Activated CD4-positive, alpha-beta T cell treated with anti-CD3 and anti-CD28 coated beads, Interleukin-10, Interleukin-2, amounts not matched to agents 100 ng/mL and 50 ng/mL, durations not matched to agents 16 hours and 8 hours (primary cell): ENCODE data around the gene DPP7.
"Not testable (repeated sequence)": the region's sequence is repeated elsewhere in the genome, so short reads cannot be mapped to it uniquely, and the experiment has no call there.

ENCODE experiments used
- DNase-seq: peaks from one replicate; pipeline ENCODE4 v3.0.0-alpha.2; 2020

Gene DPP7

DNA sequence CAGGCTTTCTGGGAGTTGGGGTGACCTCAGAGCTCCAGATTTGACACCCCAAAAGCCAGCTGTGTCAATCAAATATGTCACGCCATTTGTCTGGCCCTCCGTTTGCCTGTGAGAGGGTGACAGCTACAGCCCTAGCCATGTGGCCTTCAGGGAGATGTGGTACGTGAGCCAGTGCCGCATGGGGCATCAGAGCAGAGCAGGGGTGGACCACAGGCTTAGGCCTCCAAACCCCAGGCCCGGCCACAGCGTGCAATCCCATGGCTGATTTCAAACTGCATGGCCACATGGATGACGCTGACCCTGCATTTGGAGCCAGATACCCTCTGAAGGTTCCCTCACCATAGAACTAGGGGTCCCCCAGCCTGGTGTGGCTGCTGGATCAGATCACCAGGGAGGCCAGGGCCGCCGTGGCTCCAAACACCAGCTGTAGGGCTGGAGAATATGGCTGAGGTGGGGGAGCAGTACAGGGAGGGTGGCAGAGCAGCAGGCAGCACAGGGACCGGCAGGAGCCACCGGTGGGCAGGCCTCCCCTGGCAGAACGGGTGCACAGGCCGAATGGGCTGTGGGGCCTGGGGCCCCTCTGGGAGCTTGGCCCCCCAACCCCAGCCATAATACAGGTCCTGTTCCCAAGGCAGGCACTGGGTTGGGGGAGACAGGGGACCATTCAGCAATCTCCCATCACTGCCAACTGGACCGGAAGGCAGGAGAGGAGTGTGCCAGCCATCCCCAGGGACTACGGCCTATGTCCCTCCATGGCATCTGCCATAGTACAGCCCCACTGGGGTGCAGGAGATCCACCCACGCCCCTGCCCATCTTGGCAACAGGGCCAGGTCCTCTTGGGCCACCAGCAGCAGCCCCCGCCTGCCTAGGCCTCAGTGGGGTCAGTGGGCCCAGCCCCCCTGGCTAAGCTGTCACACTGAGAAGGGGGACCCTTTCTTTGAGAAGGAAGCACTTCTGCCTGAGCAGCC lies 45.7 kb downstream of the DPP7 start:
- DNase-seq = no peak

DNA sequence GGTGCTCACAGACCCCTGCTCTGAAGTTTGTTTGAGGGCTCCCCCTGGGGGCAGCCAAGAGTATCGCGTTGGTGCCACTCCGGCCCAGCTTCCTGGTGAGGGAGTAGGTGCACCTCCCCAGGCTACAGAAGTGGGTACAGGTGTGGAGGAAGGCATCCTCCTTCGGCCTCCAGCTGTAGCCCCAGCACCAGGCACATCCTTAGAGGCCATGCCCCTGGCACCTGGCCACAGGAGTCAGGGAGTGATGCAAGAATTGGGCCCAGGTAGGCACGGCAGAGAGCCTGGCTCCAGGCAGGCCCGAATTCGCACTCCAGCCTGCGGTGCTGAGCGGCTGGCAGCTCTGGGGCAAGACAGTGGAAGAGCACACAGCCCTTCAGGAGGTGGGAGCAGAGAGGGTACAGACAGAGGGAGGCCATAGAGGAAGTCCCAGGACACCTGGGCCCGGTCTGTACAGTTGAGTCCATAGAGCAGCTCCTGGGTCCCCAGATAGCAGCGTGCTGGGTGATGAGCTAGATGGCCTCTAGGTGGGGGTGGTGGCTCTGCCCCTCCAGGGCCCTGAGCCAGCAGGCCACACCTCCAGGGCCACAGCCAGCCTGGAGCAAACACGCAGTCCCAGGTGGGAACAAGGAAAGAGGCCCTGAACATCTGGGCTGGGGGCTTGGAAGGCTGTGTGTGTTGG lies 46.5 kb downstream of the DPP7 start:
- DNase-seq = peak; percentile 92

GRCh38 chr9:137066096-137066861 lies 48.3 kb downstream of the DPP7 start:
- DNase-seq = no peak

DNA sequence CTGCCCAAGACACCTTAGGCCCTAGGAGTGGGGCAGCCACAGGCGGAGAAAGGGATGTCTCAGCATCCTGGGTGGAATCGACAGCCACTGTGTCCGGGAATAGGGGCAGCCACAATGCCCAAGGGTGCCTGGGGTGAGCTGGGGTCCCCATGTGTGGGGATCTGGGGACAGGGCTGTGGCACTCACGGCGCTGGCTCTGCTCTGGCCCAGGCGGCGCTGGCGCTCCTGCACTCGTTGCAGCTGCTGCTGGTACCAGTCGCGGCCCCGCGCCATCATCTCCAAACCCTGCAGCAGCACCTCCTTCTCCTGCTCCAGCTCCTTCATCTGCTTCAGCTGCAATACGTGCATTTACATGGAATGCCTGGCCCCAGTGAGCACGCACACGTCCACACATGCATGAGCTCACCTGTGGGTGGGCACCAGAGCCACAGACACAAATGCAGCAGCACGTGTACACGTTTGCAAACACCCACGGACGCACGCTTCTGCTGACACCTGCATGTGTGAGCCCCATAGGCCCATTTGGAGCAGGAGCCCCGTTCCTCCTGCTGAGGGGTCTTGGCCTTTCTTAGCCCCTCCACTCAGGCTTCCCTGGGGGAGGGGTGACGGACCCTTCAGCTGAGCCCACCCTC lies 49.1 kb downstream of the DPP7 start:
- DNase-seq = no peak

GRCh38 chr9:137064880-137065164 lies 49.7 kb downstream of the DPP7 start:
- no peak for DNase-seq

GRCh38 chr9:137064027-137064879 lies 50.3 kb downstream of the DPP7 start:
- peak; percentile 72 for DNase-seq

GRCh38 chr9:137063311-137064026 lies 51.1 kb downstream of the DPP7 start:
- DNase-seq = no peak

DNA sequence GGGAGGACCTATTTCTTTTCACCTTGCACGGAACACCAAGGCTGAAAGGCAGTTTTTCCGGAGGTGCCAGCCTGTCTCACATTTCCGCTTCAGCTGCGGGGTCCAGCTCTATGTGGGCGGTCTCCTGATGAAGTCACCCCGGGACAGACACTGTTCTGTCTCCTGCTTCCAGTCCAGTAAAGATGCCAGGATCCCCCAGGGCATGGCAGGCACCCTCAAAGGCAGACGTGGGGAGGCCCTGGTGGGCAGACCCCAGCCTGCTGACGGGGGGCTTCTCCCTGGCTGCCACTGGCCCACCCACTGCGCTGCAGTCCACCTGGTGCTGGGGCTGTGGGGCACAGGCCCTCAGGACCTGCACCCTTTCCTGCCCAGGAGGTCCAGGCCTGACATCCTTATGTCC lies 51.7 kb downstream of the DPP7 start:
- not testable (repeated sequence) for DNase-seq

DNA sequence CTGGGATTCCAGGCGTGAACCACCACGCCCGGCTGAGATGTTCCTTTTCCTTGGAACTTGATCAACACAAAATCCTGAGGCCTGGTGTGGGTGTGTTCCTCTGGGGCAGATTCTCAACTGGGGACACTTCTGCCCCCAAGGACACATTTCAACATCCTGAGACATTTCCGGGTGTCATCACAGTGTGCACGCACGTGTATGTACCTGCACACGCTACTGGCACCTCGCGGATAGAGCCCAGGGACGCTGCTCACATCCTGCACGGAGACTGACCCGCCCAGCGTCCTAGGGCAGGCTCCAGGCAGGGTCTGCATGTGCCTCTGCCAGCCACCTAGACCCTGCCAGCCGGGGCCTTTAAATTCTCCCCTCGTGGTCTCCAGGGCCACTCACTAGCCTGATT lies 52.1 kb downstream of the DPP7 start:
- DNase-seq = no peak
